GM10248 (cell line): Measurements from ENCODE around the gene IFI27.

Source experiments
- CTCF ChIA-PET: fragments of 300-600 bp; sonication (Branson Sonifier 250); formaldehyde crosslinking; extraction: SDS; loops from one replicate; lab custom pipeline; 2021; ENCODE audit warnings: antibody characterized with exemption; lab: Yijun Ruan, JAX
- POLR2A ChIA-PET: fragments of 350-650 bp; sonication (Branson Sonifier 250); formaldehyde crosslinking; extraction: SDS; loops from one replicate; lab custom pipeline; 2020; ENCODE audit warnings: antibody characterized with exemption; lab: Yijun Ruan, JAX
- DNase-seq: peaks from one replicate; pipeline ENCODE4 v3.0.0; 2012; ENCODE audit errors: extremely low spot score
- CTCF ChIP-seq: IDR thresholded peaks from 2 replicates; pipeline ENCODE4 v1.5.1; 2012; ENCODE audit warnings: mild to moderate bottlenecking, low read depth; ENCODE audit errors: extremely low read depth, missing control alignments, control extremely low read depth

IFI27 gene

DNA sequence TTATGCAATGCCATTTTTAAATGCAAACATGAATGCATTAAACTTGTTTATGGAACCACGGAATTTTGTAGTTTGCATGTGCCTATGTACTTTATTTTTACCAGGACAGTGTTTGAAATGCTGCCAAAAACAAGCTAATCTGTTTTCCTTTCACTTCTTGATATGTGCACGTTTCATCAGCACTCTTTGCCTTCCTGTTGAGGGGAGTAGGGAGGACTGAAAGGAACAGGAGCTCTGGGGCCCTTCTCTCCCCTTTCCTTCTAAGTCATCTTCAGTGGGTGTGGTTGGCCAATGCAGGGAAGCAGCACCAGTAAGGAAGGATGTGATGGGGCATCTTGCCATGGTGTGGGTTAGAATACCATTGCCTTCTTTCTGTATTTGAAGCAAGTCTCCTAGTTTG, 51.4 kb downstream of the IFI27 start:
- no peak for TF ChIP-seq CTCF
- ChIA-PET CTCF (interaction anchor here (0.9 to 1.7 kb wide), 6 partner anchors 8 to 222 kb away, joined by 3 to 4 read pairs (median 4); no protein-coding TSS in a partner anchor), POLR2A (no interaction called here)
- no peak for DNase-seq

GRCh38 chr14:94162466-94162865, 51.9 kb downstream of the IFI27 start:
- CTCF ChIA-PET, result interaction anchor here (0.9 to 2.2 kb wide), 6 partner anchors 18 to 223 kb away, joined by 3 to 5 read pairs (median 4); no protein-coding TSS in a partner anchor
- no peak for TF ChIP-seq CTCF
- POLR2A ChIA-PET, result no interaction called here
- DNase-seq, result no peak

DNA sequence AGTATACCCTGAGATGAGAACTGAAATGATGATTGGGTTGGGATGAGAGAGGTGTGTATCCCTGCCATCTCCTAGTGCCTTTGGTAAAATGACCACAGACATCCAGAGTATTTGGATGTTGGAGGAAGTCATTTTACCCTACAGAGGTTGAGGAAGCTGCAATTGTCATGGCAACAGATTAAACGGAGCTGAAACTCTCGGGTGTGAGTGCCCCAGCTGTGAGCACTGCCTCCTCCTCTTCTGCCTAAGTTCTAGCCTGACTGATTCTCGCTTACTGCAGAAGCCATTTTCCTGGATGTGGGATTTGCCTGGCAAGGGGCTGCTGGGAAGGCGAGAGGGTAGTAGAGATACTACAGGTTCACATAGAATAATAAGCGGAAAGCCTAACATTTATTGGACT, 53.3 kb downstream of the IFI27 start:
- DNase-seq, result no peak
- TF ChIP-seq CTCF, result no peak
- ChIA-PET POLR2A (no interaction called here), CTCF (interaction anchor here (2.2 to 2.4 kb wide), 2 partner anchors 18 to 32 kb away, joined by 5 to 7 read pairs; no protein-coding TSS in a partner anchor)

DNA sequence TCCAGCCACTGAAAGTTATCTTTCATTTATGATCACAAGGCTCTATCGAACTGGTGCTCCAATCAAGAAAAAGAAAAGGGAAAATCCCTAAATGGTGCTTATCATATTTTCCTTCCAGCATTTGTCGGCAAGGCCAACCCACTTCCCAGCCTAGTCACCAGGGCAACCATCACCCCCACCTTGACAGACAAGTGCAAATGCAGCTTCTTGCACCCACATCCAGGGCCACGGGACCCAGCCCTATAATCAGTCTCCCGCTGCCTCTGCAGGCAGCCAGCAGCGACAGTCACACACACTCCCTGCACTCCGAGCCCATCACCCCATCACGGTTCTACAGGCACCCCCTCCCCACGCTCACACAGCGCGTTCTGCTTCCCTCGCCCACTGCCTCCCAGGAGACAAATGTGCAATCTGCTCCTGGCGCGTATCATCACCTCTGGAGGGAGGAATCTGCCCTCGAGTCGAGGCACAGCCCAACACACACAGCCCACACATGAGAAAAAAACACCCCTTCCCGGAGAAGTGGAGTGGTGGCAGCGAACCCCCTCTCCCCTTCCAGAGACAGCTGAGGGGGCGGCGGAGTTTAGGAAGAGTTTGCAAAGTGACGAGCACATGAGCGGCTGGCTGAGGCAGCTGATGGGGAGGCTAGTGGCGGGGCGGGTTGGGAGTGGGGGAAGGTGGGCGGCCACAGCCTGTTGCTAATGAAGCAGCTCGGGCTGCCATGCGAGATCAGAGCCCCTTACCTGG, 54.3 kb downstream of the IFI27 start:
- CTCF ChIA-PET, result interaction anchor here (2.2 to 2.4 kb wide), 2 partner anchors 17 to 33 kb away, joined by 5 to 7 read pairs; no protein-coding TSS in a partner anchor
- no peak for TF ChIP-seq CTCF
- POLR2A ChIA-PET, result no interaction called here
- DNase-seq, result no peak

GRCh38 chr14:94165744-94166143, 55.2 kb downstream of the IFI27 start:
- no peak for TF ChIP-seq CTCF
- no peak for DNase-seq
- ChIA-PET POLR2A (no interaction called here), CTCF (interaction anchor here (1.5 to 2.4 kb wide), 2 partner anchors 29 to 34 kb away, joined by 5 to 7 read pairs; no protein-coding TSS in a partner anchor)
